ENCODE measurements around the gene KLHL5. TPM values are rescaled to one million over a fixed set of nuclear protein-coding genes. Genes with fewer than 3 reads are reported as not detected.

KLHL5 gene
- total and polyA plus RNA-seq, 2 donors (not counting 1 experiment from before 2014, with no cell fraction given), result 22.6 to 90.0 TPM

DNA sequence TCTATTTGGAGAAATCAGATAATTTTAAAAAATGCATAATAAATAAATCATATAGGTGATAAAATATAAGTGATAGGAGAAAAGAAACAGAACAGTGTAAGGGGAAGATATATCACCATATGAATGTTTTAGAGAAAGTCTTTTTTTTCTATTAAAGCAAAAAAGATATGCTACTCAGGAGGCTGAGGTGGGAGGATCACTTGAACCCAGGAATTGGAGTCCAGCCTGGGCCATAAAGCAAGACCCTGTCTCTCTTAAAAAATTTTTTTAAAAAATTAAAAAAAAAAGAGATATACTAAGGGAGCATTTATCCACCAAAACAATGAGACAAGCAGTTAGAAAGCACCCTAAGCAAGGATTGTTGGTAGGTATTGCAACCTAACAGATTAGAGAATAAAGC lies 35.9 kb upstream of the KLHL5 start:
- no peaks in the 10 kb centered on the region for H3K27me3 ChIP-seq (replicated peaks in 1 of 4; ENCODE audit: control extremely low read depth in 1 of 4, control insufficient read depth in 3 of 4, insufficient read depth in 4 of 4, low read length in 3 of 4)
- H3K9me3 ChIP-seq (ENCODE audit: control extremely low read depth in 1 of 3, control insufficient read depth in 2 of 3, insufficient read depth in 1 of 3, low read length in 2 of 3), result peaks cover 1 to 14% (median 5%) of the 10 kb centered on the region in 3 donors
- Mint-ChIP-seq H3K4me3 (peak overlapping the region; percentile 37), H3K27ac (peak overlapping the region; percentile 80), H3K9me3 (ENCODE audit: insufficient read depth) (peaks cover 4% of the 10 kb centered on the region), H3K4me1 (peaks cover 57% of the 10 kb centered on the region), H3K27me3 (no peaks in the 10 kb centered on the region)
- intact Hi-C loops (cut with micrococcal nuclease), result loop anchor here (2.0 kb wide), 1 partner anchor 39 kb away; no protein-coding TSS in a partner anchor
- ChIA-PET CTCF (no interaction called here), POLR2A (no interaction called here)
- peaks cover 32 to 40% of the 10 kb centered on the region in 2 donors for H3K4me1 ChIP-seq (ENCODE audit: control insufficient read depth in 2 of 2, insufficient read depth in 2 of 2, low read length in 2 of 2)
- H3K4me2 ChIP-seq (replicated peaks; ENCODE audit: low read depth, low read length, poor library complexity, severe bottlenecking), result peak overlapping the region; percentile 69
- peaks cover 0 to 33% of the 10 kb centered on the region in 2 experiments for H3K36me3 ChIP-seq (replicated peaks in 1 of 2; ENCODE audit: control extremely low read depth in 1 of 2, control insufficient read depth in 1 of 2, extremely low read depth in 1 of 2, insufficient read depth in 2 of 2, low read length in 1 of 2)
- peak overlapping the region; percentile 5 to 74 for H3K27ac ChIP-seq (ENCODE audit: low read length in 2 of 2)
- H3K9ac ChIP-seq (ENCODE audit: low read length), result no peak overlapping the region
- H4K20me1 ChIP-seq (ENCODE audit: control insufficient read depth, insufficient read depth, low read length, poor library complexity, severe bottlenecking), result peaks cover 6% of the 10 kb centered on the region
- no peak overlapping the region for H2AFZ ChIP-seq (ENCODE audit: insufficient read depth, low read depth, low read length, poor library complexity, severe bottlenecking)
- no peak for DNase-seq
- TF ChIP-seq EZH2 (IDR thresholded peaks at IDR 0.05; ENCODE audit: borderline replicate concordance, insufficient read depth, low read depth, low read length, poor library complexity, severe bottlenecking), result no peak
- TF ChIP-seq, protein P1, sequence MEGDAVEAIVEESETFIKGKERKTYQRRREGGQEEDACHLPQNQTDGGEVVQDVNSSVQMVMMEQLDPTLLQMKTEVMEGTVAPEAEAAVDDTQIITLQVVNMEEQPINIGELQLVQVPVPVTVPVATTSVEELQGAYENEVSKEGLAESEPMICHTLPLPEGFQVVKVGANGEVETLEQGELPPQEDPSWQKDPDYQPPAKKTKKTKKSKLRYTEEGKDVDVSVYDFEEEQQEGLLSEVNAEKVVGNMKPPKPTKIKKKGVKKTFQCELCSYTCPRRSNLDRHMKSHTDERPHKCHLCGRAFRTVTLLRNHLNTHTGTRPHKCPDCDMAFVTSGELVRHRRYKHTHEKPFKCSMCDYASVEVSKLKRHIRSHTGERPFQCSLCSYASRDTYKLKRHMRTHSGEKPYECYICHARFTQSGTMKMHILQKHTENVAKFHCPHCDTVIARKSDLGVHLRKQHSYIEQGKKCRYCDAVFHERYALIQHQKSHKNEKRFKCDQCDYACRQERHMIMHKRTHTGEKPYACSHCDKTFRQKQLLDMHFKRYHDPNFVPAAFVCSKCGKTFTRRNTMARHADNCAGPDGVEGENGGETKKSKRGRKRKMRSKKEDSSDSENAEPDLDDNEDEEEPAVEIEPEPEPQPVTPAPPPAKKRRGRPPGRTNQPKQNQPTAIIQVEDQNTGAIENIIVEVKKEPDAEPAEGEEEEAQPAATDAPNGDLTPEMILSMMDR (IDR thresholded peaks at IDR 0.05), result no peak
- no peak for ATAC-seq (ENCODE audit: low read depth)
- H3K79me2 ChIP-seq (ENCODE audit: control insufficient read depth, insufficient read depth, low read length), result peaks cover 96% of the 10 kb centered on the region
- H3K4me3 ChIP-seq (ENCODE audit: control extremely low read depth in 1 of 5, extremely low read depth in 1 of 5, insufficient read depth in 1 of 5, low read depth in 2 of 5, low read length in 4 of 5), result no peak overlapping the region

DNA sequence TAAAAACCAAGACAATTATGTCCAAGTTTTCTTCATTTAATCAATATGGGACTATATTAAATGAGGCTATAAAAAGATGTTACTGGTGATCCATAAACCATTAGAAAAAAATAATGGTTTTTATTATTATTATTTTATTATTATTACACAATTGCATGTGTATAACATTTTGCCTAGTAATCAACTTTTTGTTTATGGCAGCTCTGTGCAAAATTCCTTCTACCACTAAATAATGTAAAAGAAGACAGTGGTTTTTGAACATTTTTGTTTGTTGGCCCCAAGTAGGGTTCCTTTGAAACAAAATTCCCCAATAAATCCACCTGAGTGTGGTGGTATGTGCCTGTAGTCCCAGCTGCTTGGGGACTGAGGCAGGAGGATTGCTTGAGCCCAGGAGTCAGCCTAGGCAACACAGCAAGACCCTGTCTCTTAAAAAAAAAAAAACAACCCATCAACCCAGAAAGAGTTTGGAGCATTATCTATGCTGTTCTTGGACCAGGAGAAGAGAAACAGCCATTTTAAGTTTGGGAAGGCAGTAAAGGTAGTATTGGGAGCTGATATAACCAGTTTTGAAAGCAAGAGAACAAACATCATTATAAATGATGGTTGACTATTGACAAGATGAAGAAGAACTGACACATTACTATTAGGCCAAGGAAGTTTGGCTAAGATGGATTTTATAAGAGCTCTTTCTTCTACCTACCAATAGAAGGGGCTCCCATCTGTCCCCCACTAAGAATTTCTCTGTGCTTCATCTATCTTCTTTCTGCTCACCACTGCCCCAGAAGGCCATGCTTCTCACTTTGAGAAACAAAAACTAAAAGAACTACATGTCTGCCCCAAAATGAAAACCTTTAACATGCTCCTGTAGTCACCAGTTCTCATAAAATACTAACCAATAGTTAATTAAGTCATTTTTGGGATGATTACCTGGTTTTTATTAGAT lies 32.0 kb upstream of the KLHL5 start:
- POLR2A ChIA-PET, result interaction anchor here (0.7 kb wide), 1 partner anchor 16 kb away, joined by 3 read pairs; no protein-coding TSS in a partner anchor
- Histone ChIP-seq H3K4me1 (ENCODE audit: control insufficient read depth in 2 of 2, insufficient read depth in 2 of 2, low read length in 2 of 2) (peaks cover 40 to 47% of the 10 kb centered on the region in 2 donors), H3K4me2 (replicated peaks; ENCODE audit: low read depth, low read length, poor library complexity, severe bottlenecking) (peak overlapping the region; percentile 82), H3K27me3 (replicated peaks in 1 of 4; ENCODE audit: control extremely low read depth in 1 of 4, control insufficient read depth in 3 of 4, insufficient read depth in 4 of 4, low read length in 3 of 4) (no peaks in the 10 kb centered on the region), H4K20me1 (ENCODE audit: control insufficient read depth, insufficient read depth, low read length, poor library complexity, severe bottlenecking) (no peaks in the 10 kb centered on the region), H3K79me2 (ENCODE audit: control insufficient read depth, insufficient read depth, low read length) (peaks cover 72% of the 10 kb centered on the region), H3K36me3 (replicated peaks in 1 of 2; ENCODE audit: control extremely low read depth in 1 of 2, control insufficient read depth in 1 of 2, extremely low read depth in 1 of 2, insufficient read depth in 2 of 2, low read length in 1 of 2) (peaks cover 0 to 9% of the 10 kb centered on the region in 2 experiments), H2AFZ (ENCODE audit: insufficient read depth, low read depth, low read length, poor library complexity, severe bottlenecking) (peak overlapping the region; percentile 52), H3K9me3 (ENCODE audit: control extremely low read depth in 1 of 3, control insufficient read depth in 2 of 3, insufficient read depth in 1 of 3, low read length in 2 of 3) (peaks cover 0 to 7% (median 0%) of the 10 kb centered on the region in 3 donors), H3K4me3 (ENCODE audit: control extremely low read depth in 1 of 5, extremely low read depth in 1 of 5, insufficient read depth in 1 of 5, low read depth in 2 of 5, low read length in 4 of 5) (peak overlapping the region; percentile 63 to 98 (median 69)), H3K9ac (ENCODE audit: low read length) (peak overlapping the region; percentile 80), H3K27ac (ENCODE audit: low read length in 2 of 2) (peak overlapping the region; percentile 35 to 84)
- Mint-ChIP-seq H3K27ac (peak overlapping the region; percentile 60), H3K4me1 (peaks cover 50% of the 10 kb centered on the region), H3K9me3 (ENCODE audit: insufficient read depth) (no peaks in the 10 kb centered on the region), H3K4me3 (peak overlapping the region; percentile 85), H3K27me3 (no peaks in the 10 kb centered on the region)
- DNase-seq (peak; percentile 60), ATAC-seq (ENCODE audit: low read depth) (peak; percentile 39)
- TF ChIP-seq EZH2 (IDR thresholded peaks at IDR 0.05; ENCODE audit: borderline replicate concordance, insufficient read depth, low read depth, low read length, poor library complexity, severe bottlenecking), result no peak
- TF ChIP-seq, protein P1 (IDR thresholded peaks at IDR 0.05), result no peak
- CTCF ChIA-PET, result interaction anchor here (0.6 to 4.7 kb wide), 6 partner anchors 11 to 128 kb away, joined by 3 to 41 read pairs (median 5); no protein-coding TSS in a partner anchor
- intact Hi-C loops (cut with micrococcal nuclease), result loop anchor here (5.0 to 10.0 kb wide), 3 partner anchors 325 to 605 kb away; partner anchors contain the start of genes KLF3 and SMIM14
